Tibial nerve (tissue), 4 donors: ENCODE data around the gene RALB.

Experiments
- CTCF ChIP-seq, 5 experiments: fragments of 200-600 bp in 3 of 5; fragments of 450-650 bp in 2 of 5; sonication (generic) in 3 of 5; IDR thresholded peaks; one replicate each; pipeline ENCODE4 v1.5.1; 2016 to 2019; ENCODE audit warnings: antibody characterized with exemption in 5 of 5, mild to moderate bottlenecking in 3 of 5, moderate library complexity in 2 of 5
- EP300 ChIP-seq, 2 donors: sonication (generic); formaldehyde crosslinking; IDR thresholded peaks; one replicate each; pipeline ENCODE4 v1.6.1; 2017; ENCODE audit warnings: antibody characterized with exemption in 2 of 2, mild to moderate bottlenecking in 1 of 2
- POLR2A ChIP-seq, 2 donors: fragments of 450-650 bp; IDR thresholded peaks; one replicate each; pipeline ENCODE4 v1.6.1; 2017; ENCODE audit warnings: antibody characterized with exemption in 2 of 2, mild to moderate bottlenecking in 2 of 2, moderate library complexity in 2 of 2

- TF ChIP-seq CTCF (IDR thresholded peaks at IDR 0.05) (no peak), POLR2A (IDR thresholded peaks at IDR 0.05) (no peak), EP300 (IDR thresholded peaks at IDR 0.05) (no peak)
Measured at GRCh38 chr2:120285056-120285455, 32.4 kb downstream of the RALB start.
